GM13977 (cell line): ENCODE results near the gene ARHGAP19.

Source experiments
- DNase-seq: peaks from one replicate; pipeline ENCODE4 v3.0.0; 2012; ENCODE audit warnings: low spot score
- CTCF ChIP-seq: IDR thresholded peaks from 2 replicates; pipeline ENCODE4 v1.5.1; 2012; ENCODE audit warnings: mild to moderate bottlenecking, control low read depth; ENCODE audit not compliant: insufficient read depth; ENCODE audit errors: extremely low read depth, missing control alignments
- in situ Hi-C: fragments of 300-500 bp; cut with MboI; formaldehyde crosslinking; loops from one replicate; pipeline ENCODE4 v1.12.0; 2022; ENCODE audit warnings: low sequenced_read_pairs, low pct_unique_long_range_greater_than_20kb, mixed read lengths, inconsistent platforms; ENCODE audit not compliant: unreplicated experiment

ARHGAP19 gene

GRCh38 chr10:97250952-97251351, 41.5 kb downstream of the ARHGAP19 start:
- in situ Hi-C loops = no loop called here
- no peak for DNase-seq
- TF ChIP-seq CTCF = no peak

- in situ Hi-C loops = no loop called here
- DNase-seq = no peak
- TF ChIP-seq CTCF = no peak
These were observed 48.6 kb downstream of the ARHGAP19 start for GRCh38 chr10:97243836-97244235.

- in situ Hi-C loops = no loop called here
- no peak for DNase-seq
- no peak for TF ChIP-seq CTCF
These were observed 53.6 kb downstream of the ARHGAP19 start for GRCh38 chr10:97238855-97239254.

GRCh38 chr10:97235353-97235752, 57.1 kb downstream of the ARHGAP19 start:
- TF ChIP-seq CTCF = no peak
- in situ Hi-C loops = no loop called here
- DNase-seq = no peak

- in situ Hi-C loops = no loop called here
- TF ChIP-seq CTCF = peak; percentile 56
- DNase-seq = peak; percentile 30
These were observed 58.0 kb downstream of the ARHGAP19 start for GRCh38 chr10:97234400-97234799.

- TF ChIP-seq CTCF = no peak
- no peak for DNase-seq
- in situ Hi-C loops = no loop called here
These were observed 62.3 kb downstream of the ARHGAP19 start for GRCh38 chr10:97230146-97230545.
